ENCODE measurements around the gene MBLAC1.

The MBLAC1 gene

DNA sequence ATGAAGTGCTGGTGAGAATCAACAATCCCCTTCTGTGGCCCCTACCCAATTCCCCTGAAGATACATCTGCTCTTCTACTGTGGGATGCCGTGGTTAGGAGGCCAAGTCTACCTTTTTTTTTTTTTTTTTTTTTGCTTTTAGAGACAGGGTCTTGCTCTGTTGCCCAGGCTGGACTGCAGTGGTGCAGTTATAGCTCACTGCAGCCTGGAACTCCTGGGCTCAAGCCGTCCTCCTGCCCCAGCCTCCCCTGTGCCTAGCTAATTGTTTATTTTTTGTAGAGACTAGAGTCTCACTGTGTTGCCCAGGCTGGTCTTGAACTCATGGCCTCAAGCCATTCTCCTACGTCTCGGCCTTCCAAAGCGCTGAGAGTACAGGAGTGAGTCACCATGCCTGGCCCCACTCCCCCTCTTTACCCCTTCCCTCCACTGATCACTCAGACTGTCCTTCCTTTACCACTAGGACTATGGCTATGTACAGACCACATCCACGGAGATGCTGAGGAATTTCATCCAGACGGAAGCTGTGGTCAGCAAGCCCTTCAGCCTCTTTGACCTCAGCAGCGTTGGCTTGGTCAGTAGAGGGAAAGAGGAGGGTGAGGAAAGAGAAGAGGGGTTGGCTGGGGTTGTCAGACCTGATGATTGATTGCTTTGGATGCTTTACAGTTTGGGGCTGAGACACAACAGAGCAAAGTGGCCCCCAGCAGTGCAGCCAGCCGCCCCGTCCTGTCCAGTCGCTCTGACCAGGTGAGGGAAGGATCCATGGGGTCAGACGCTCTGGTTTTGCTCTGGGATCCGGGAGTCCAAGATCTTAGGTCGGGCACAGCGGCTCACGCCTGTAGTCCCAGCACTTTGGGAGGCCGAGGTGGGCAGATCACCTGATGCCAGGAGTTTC, 23.6 kb upstream of the MBLAC1 start:
- no peak overlapping the region for H2AFZ ChIP-seq (ENCODE audit: low read depth, low read length)
- H3K9me3 ChIP-seq (ENCODE audit: low read length) = no peaks in the 10 kb centered on the region
- H3K4me3 ChIP-seq (ENCODE audit: low read length) = peak overlapping the region; percentile 81
- H3K4me1 ChIP-seq (ENCODE audit: insufficient read depth, low read length) = peaks cover 23% of the 10 kb centered on the region
- H3K27me3 ChIP-seq (ENCODE audit: insufficient read depth, low read length) = no peaks in the 10 kb centered on the region
- peaks cover 52% of the 10 kb centered on the region for H3K36me3 ChIP-seq (ENCODE audit: insufficient read depth, low read length)

DNA sequence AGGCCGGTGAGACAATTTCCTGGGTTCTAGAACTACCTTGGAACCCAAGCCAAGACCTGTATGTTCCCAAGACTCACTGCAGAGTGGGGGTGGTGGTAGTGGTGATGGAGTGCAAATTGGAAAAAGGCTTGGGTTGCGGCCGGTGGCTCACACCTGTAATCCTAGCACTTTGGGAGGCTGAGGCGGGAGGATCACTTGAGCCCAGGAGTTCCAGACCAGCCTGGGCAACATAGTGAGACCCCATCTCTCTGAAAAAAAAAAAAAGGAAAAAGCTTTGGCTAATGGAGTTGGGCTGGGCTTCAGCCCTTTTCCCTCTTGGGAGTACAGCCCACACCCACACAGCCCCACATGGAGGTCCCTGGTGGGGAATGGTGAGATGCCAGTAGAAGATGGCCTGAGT, 21.2 kb upstream of the MBLAC1 start:
- no peak overlapping the region for H2AFZ ChIP-seq (ENCODE audit: low read depth, low read length)
- H3K4me3 ChIP-seq (ENCODE audit: low read length) = no peak overlapping the region
- H3K27me3 ChIP-seq (ENCODE audit: insufficient read depth, low read length) = no peaks in the 10 kb centered on the region
- peaks cover 5% of the 10 kb centered on the region for H3K4me1 ChIP-seq (ENCODE audit: insufficient read depth, low read length)
- H3K9me3 ChIP-seq (ENCODE audit: low read length) = no peaks in the 10 kb centered on the region
- peaks cover 44% of the 10 kb centered on the region for H3K36me3 ChIP-seq (ENCODE audit: insufficient read depth, low read length)

DNA sequence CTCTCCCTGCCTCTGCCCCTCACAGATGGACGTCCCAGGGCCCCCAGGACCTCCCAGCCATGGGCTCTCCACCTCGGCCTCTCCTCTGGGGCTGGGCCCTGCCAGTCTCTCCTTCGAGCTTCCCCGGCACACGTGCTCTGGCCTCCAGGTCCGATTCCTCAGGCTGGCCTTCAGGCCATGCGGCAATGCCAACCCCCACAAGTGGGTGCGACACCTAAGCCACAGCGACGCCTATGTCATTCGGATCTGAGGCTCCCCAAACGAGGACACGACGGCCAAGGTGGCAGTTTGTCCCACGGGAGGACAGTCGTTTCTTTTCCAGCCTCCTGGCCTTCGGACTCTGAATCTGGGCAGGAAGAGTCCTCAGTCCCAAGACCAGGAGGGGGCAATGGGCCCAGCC, 20.1 kb upstream of the MBLAC1 start:
- Histone ChIP-seq H2AFZ (ENCODE audit: low read depth, low read length) (no peak overlapping the region), H3K36me3 (ENCODE audit: insufficient read depth, low read length) (peaks cover 55% of the 10 kb centered on the region), H3K9me3 (ENCODE audit: low read length) (no peaks in the 10 kb centered on the region), H3K4me1 (ENCODE audit: insufficient read depth, low read length) (peaks cover 5% of the 10 kb centered on the region), H3K27me3 (ENCODE audit: insufficient read depth, low read length) (no peaks in the 10 kb centered on the region), H3K4me3 (ENCODE audit: low read length) (no peak overlapping the region)

DNA sequence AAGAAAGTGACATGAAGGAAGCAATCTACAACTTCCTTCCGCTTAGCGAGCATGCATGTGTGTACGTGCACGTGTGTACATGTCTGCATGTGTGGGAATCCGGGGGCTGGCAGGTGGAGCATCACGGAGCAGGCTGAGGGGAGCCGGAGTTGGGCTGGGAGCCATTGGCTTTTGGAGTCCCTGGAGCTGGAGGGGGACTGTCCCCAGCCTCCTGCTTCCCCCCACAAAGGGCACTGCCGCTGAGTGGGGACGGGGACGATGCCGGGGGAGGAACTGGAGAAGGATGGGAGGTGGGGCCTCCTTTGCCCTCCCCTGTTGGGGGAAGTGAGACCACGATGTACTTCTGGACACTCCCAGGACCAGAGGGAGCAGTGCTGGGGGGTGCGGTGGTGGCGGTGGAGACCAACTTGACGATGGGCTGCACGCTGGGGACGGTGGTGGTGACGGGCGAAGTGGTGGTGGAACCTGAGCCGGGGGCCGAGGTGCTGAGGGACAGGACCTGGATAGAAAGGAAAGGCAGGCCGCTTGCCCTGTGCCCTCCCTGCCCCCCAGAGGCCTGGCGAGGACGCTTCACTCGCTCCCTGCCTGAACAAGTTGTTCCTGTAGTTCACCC, 19.5 kb upstream of the MBLAC1 start:
- Histone ChIP-seq H3K9me3 (ENCODE audit: low read length) (no peaks in the 10 kb centered on the region), H3K36me3 (ENCODE audit: insufficient read depth, low read length) (peaks cover 61% of the 10 kb centered on the region), H3K4me1 (ENCODE audit: insufficient read depth, low read length) (peaks cover 5% of the 10 kb centered on the region), H3K4me3 (ENCODE audit: low read length) (no peak overlapping the region), H2AFZ (ENCODE audit: low read depth, low read length) (no peak overlapping the region), H3K27me3 (ENCODE audit: insufficient read depth, low read length) (no peaks in the 10 kb centered on the region)

DNA sequence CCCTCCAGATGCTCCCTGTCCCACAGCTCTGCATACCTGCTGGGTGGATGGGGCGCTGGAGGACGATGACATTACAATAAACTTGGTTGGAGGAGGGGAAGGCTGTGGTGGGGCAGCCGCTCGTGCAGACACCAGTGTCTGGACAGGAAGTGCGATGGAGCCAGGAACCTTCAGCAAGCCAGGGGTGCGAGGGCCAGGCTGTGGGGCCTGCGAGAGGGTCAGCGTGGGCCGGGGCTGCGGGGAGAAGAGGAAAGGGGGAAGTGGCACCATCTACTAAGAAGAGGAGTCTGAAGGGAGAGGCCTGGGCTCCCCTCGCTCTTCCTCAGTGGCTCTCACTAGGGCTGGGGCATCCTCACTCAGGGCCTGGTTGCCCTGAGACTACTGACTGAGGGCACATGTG, 18.9 kb upstream of the MBLAC1 start:
- H3K36me3 ChIP-seq (ENCODE audit: insufficient read depth, low read length) = peaks cover 65% of the 10 kb centered on the region
- H3K27me3 ChIP-seq (ENCODE audit: insufficient read depth, low read length) = no peaks in the 10 kb centered on the region
- no peak overlapping the region for H3K4me3 ChIP-seq (ENCODE audit: low read length)
- H3K9me3 ChIP-seq (ENCODE audit: low read length) = no peaks in the 10 kb centered on the region
- no peaks in the 10 kb centered on the region for H3K4me1 ChIP-seq (ENCODE audit: insufficient read depth, low read length)
- H2AFZ ChIP-seq (ENCODE audit: low read depth, low read length) = no peak overlapping the region

DNA sequence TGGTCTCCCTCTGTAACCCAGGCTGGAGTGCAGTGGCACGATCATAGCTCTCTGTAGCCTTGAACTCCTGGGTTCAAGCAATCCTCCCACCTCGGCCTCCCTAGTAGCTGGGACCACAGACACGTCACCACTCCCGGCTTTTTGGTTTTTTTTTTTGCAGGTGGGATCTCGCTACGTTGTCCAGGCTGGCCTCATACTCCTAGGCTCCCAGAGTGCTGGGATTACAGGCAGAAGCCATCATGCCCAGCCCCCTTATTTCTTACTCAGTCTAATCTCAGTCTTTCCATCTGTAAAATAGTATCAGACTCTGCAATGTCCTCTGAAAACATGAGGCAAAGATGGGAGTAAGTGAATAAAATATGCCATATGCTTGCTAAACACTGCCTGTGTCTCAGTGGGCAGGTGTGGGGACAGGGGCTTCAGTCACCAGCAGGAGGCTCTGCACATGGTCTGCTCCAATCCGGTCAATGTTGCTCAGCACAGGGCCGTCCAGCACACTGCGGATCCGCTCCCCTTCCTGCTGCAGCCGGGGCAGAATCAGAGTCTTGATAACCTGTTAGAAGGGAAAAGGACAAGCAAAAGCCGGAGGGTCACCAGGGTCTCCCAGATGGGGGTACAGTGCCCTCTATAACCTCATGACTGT, 17.1 kb upstream of the MBLAC1 start:
- H2AFZ ChIP-seq (ENCODE audit: low read depth, low read length) = no peak overlapping the region
- no peak overlapping the region for H3K4me3 ChIP-seq (ENCODE audit: low read length)
- H3K4me1 ChIP-seq (ENCODE audit: insufficient read depth, low read length) = no peaks in the 10 kb centered on the region
- no peaks in the 10 kb centered on the region for H3K27me3 ChIP-seq (ENCODE audit: insufficient read depth, low read length)
- H3K36me3 ChIP-seq (ENCODE audit: insufficient read depth, low read length) = peaks cover 77% of the 10 kb centered on the region
- no peaks in the 10 kb centered on the region for H3K9me3 ChIP-seq (ENCODE audit: low read length)

DNA sequence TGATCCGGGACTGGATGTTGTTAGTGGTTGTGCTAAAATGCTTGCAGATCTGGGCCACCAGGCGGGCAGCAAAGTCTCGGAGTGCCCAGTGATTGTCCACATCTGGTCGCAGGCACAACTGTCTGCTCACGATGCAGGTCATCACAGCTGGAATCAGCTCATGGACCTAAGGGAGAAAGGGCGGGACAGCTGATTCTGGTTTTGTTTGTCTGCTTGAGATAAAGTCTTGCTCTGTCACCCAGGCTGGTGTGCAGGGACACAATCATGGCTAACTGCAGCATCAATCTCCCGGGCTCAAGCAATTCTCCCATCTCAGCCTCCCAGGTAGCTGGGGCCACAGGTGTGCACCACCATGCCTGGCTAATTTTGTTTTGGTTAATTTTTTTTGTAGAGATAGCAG, 15.6 kb upstream of the MBLAC1 start:
- Histone ChIP-seq H3K4me3 (ENCODE audit: low read length) (no peak overlapping the region), H3K36me3 (ENCODE audit: insufficient read depth, low read length) (peaks cover 72% of the 10 kb centered on the region), H3K4me1 (ENCODE audit: insufficient read depth, low read length) (no peaks in the 10 kb centered on the region), H3K27me3 (ENCODE audit: insufficient read depth, low read length) (no peaks in the 10 kb centered on the region), H2AFZ (ENCODE audit: low read depth, low read length) (no peak overlapping the region), H3K9me3 (ENCODE audit: low read length) (no peaks in the 10 kb centered on the region)

DNA sequence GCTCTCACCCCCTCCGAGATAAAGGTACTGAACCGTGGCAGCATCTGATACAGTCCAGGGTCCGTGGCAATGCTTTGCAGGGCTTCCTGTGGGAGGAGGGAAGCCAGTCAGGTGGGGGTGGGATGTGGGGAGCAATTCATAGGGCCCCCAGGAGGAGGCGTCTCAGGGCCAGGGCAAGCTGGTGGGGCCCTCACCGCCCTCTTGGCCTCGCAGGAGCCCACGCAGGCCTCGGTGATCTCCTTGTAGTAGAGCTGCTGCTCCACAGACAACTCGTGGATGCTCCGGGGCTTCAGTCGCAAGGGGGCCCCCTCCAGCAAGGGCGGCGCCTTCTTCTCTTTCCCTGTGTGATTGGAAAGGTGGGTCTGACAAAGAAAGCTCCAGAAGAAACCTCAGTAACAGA, 14.9 kb upstream of the MBLAC1 start:
- Histone ChIP-seq H3K4me1 (ENCODE audit: insufficient read depth, low read length) (no peaks in the 10 kb centered on the region), H3K4me3 (ENCODE audit: low read length) (no peak overlapping the region), H3K9me3 (ENCODE audit: low read length) (no peaks in the 10 kb centered on the region), H3K27me3 (ENCODE audit: insufficient read depth, low read length) (no peaks in the 10 kb centered on the region), H2AFZ (ENCODE audit: low read depth, low read length) (no peak overlapping the region), H3K36me3 (ENCODE audit: insufficient read depth, low read length) (peaks cover 66% of the 10 kb centered on the region)

DNA sequence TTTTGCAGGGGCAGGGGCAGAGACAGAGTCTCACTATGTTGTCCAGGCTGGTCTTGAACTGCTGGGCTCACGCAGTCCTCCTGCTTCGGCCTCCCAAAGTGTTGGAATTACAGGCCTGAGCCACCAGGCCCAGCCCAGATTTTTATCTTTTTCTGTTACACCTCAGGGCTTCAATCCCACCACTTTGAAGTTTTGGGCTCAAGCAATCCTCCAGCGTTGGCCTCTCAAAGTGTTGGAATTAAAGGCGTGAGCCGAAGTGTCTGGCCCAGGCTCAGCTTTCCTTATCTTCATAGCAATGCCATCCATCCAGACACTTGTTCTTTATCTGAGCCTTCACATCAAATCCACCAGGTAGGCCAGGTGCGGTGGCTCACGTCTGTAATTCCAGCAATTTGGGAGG, 11.7 kb upstream of the MBLAC1 start:
- H3K4me1 ChIP-seq (ENCODE audit: insufficient read depth, low read length) = peaks cover 6% of the 10 kb centered on the region
- no peaks in the 10 kb centered on the region for H3K9me3 ChIP-seq (ENCODE audit: low read length)
- H3K4me3 ChIP-seq (ENCODE audit: low read length) = no peak overlapping the region
- H3K27me3 ChIP-seq (ENCODE audit: insufficient read depth, low read length) = no peaks in the 10 kb centered on the region
- H3K36me3 ChIP-seq (ENCODE audit: insufficient read depth, low read length) = peaks cover 43% of the 10 kb centered on the region
- no peak overlapping the region for H2AFZ ChIP-seq (ENCODE audit: low read depth, low read length)

DNA sequence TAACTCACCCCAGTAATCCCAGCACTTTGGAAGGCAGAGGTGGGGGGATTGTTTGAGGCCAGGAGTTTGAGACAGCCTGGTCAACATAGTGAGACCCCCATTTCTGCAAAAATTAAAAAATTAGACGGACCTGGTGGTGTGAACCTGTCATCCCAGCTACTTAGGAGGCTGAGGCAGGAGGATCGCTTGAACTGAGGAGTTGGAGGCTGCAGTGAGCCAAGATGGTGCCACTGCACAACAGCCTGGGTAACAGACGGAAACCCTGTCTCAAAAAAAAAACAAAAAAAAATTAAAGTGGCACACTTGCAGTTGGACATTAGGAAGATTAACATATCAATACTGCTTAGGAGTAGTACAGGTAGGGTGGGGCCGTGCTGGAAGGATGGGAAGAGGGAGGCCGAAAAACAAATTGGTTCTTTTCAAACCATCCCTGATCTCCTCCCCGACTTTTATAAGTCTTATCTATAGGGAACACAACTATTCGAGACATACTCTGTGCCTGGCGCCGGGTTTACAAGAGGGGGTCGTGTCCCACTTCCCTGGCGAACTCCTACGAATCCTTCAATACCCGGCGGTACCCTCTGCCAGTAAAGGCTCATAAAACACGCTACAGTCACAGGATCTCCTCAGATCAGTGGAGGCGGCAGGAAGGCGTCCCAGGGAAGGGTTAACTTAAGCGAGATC, 8.2 kb upstream of the MBLAC1 start:
- Histone ChIP-seq H3K36me3 (ENCODE audit: insufficient read depth, low read length) (peaks cover 16% of the 10 kb centered on the region), H3K4me3 (ENCODE audit: low read length) (peak overlapping the region; percentile 70), H3K4me1 (ENCODE audit: insufficient read depth, low read length) (peaks cover 12% of the 10 kb centered on the region), H3K9me3 (ENCODE audit: low read length) (no peaks in the 10 kb centered on the region), H3K27me3 (ENCODE audit: insufficient read depth, low read length) (no peaks in the 10 kb centered on the region), H2AFZ (ENCODE audit: low read depth, low read length) (peak overlapping the region; percentile 51)

DNA sequence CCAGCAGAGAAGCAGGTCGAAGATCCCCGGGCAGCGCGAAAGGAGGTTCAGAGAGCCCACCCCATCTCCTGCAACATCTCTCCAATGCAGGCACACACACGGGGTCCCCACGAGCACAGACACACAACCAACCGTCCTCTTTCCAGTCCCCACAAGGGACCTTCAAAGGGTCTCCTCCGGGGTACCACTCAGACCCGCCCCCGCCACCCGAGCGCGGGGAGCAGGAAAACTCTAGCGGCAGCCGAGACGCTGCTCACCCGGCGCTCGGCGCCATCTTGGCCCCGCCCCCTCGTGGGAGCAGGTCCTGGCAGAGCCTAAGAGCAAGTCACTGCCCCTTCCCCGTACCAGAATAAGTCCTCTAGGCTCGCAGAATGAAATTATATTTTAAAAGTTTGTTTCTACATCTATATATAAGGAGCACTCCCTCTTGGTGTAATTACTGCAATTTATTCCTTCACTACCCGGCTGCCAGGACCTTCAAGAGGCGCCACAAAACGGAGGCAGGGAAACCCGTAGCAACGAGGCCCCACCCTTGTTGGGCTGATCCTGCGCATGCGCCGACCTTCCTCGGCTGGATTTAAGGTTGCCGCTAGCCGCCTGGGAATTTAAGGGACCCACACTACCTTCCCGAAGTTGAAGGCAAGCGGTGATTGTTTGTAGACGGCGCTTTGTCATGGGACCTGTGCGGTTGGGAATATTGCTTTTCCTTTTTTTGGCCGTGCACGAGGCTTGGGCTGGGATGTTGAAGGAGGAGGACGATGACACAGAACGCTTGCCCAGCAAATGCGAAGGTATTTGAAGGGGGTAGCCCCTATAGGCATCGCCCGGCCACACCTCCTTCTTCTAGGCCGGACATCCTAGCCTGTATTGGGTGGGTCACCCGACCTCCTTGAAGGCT, 7.4 kb upstream of the MBLAC1 start, which contains the start of the genes CNPY4 and TAF6:
Gene CNPY4 (plus strand): TSS at position 563 of the 898 bp plus-strand sequence. CDS start 111 bp downstream, at position 674.
Gene TAF6 (minus strand): TSS at position 287 of the 898 bp plus-strand sequence. CDS start 5,149 bp downstream, outside the sequence.
- H3K9me3 ChIP-seq (ENCODE audit: low read length) = no peaks in the 10 kb centered on the region
- no peaks in the 10 kb centered on the region for H3K27me3 ChIP-seq (ENCODE audit: insufficient read depth, low read length)

More for the DNA sequence above, 7.4 kb upstream of the MBLAC1 start, which contains the start of the genes CNPY4 and TAF6:
- Histone ChIP-seq H3K36me3 (ENCODE audit: insufficient read depth, low read length) (peaks cover 11% of the 10 kb centered on the region), H3K4me1 (ENCODE audit: insufficient read depth, low read length) (peaks cover 12% of the 10 kb centered on the region), H2AFZ (ENCODE audit: low read depth, low read length) (peak within 1 kb of the TSS; percentile 51), H3K4me3 (ENCODE audit: low read length) (peak within 1 kb of the TSS; percentile 70)
